Activated CD8-positive, alpha-beta T cell treated with anti-CD3 and anti-CD28 coated beads for 36 hours (primary cell): ENCODE results near the gene PUM2. TPM values are rescaled to one million over a fixed set of nuclear protein-coding genes. Genes with fewer than 3 reads are reported as not detected.
"Not testable (repeated sequence)": the region's sequence is repeated elsewhere in the genome, so short reads cannot be mapped to it uniquely, and the experiment has no call there.

ENCODE experiments used
- ATAC-seq: fragments of 200-7000 bp; cut with Tn5 transposase; one replicate; pipeline ENCODE4 v1.10.0; 2021; ENCODE audit warnings: mild to moderate bottlenecking, moderate library complexity
- CTCF ChIA-PET: fragments of 350-600 bp; sonication (Branson Sonifier 250); formaldehyde crosslinking; loops from one replicate; lab custom pipeline; 2021; ENCODE audit warnings: antibody characterized with exemption; lab: Charles Lee
- POLR2A ChIA-PET: fragments of 350-600 bp; sonication (Branson Sonifier 250); formaldehyde crosslinking; loops from one replicate; lab custom pipeline; 2021; ENCODE audit warnings: antibody characterized with exemption; lab: Charles Lee
- DNase-seq: peaks from one replicate; pipeline ENCODE4 v3.0.0-alpha.2; 2020
- H3K27ac Mint-ChIP-seq: one replicate; pipeline ENCODE4 v1.8.0; 2021; ENCODE audit warnings: mild to moderate bottlenecking, mixed read lengths
- H3K27me3 Mint-ChIP-seq: one replicate; pipeline ENCODE4 v1.8.0; 2021; ENCODE audit warnings: mixed read lengths
- H3K36me3 Mint-ChIP-seq: one replicate; pipeline ENCODE4 v1.8.0; 2021; ENCODE audit warnings: low read depth, mixed read lengths
- H3K4me1 Mint-ChIP-seq: one replicate; pipeline ENCODE4 v1.8.0; 2021; ENCODE audit warnings: low read depth, mixed read lengths
- H3K4me3 Mint-ChIP-seq: one replicate; pipeline ENCODE4 v1.8.0; 2021; ENCODE audit warnings: mild to moderate bottlenecking, moderate library complexity, mixed read lengths
- H3K9me3 Mint-ChIP-seq: one replicate; pipeline ENCODE4 v1.8.0; 2021; ENCODE audit warnings: mixed read lengths
- intact Hi-C: fragments of 100-400 bp; cut with micrococcal nuclease; formaldehyde crosslinking; loops from one replicate; pipeline ENCODE4 v1.10.0; 2022
- total RNA-seq, 2 experiments: library from RNA; stranded (reverse); gene quantifications; one replicate each; pipeline ENCODE4 v1.2.3, GENCODE V29; 2021
- TF ChIP-seq, protein P1 (sequence below): fragments of 200-600 bp; IDR thresholded peaks from one replicate; pipeline ENCODE4 v1.8.0; 2022; ENCODE audit warnings: antibody characterized with exemption, mild to moderate bottlenecking

PUM2 gene
- total RNA-seq, 2 experiments from 2014 or later: 104 TPM

DNA sequence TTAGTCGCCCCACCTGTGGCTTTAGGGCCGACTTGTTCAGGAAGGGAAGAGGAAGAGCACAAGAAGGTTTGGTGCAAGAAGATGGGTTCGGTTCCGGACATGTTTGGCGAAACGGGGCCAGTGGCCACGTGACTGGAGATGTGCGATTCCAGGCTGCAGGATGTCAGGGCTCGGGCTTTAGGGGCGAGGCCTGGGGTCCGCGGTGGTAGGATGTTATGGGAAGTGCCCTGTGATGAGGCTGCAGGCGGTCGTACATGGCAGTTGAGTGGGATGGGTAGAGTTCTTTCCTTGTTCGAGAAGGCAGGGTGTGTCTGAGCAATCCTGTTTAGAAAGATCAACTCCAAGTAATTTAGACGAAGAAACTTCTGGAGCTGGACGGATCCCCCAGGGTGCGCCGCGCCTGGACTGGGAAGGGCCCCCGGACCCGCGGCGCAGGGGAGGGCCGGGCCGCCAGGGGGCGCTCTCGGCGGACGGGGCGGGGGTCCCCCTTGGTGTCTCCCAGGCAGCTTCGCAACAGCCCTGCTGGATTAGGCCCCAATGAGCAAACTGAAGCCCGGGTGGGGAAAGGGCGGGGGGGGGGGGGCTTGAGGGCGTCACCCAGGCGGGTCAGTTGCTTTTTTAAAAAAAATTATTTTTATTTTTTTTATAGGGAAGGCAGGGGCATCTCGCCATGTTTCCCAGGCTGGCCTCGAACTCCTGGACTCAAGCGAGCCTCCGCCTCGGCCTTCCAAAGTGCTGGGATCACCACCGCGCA lies 108.5 kb downstream of the PUM2 start:
- Mint-ChIP-seq H3K4me1 (peaks cover 4% of the 10 kb centered on the region), H3K27me3 (peaks cover 2% of the 10 kb centered on the region), H3K27ac (no peak overlapping the region), H3K4me3 (peak overlapping the region; percentile 47), H3K36me3 (peaks cover 5% of the 10 kb centered on the region), H3K9me3 (no peaks in the 10 kb centered on the region)
- intact Hi-C loops: no loop called here
- DNase-seq (peak; percentile 43), ATAC-seq (peak; percentile 74)
- CTCF ChIA-PET: interaction anchor here (0.5 to 2.2 kb wide), 13 partner anchors 10 to 169 kb away, joined by 3 to 8 read pairs (median 4); partner anchors contain the start of gene SDC1
- TF ChIP-seq, protein P1, sequence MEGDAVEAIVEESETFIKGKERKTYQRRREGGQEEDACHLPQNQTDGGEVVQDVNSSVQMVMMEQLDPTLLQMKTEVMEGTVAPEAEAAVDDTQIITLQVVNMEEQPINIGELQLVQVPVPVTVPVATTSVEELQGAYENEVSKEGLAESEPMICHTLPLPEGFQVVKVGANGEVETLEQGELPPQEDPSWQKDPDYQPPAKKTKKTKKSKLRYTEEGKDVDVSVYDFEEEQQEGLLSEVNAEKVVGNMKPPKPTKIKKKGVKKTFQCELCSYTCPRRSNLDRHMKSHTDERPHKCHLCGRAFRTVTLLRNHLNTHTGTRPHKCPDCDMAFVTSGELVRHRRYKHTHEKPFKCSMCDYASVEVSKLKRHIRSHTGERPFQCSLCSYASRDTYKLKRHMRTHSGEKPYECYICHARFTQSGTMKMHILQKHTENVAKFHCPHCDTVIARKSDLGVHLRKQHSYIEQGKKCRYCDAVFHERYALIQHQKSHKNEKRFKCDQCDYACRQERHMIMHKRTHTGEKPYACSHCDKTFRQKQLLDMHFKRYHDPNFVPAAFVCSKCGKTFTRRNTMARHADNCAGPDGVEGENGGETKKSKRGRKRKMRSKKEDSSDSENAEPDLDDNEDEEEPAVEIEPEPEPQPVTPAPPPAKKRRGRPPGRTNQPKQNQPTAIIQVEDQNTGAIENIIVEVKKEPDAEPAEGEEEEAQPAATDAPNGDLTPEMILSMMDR: peak; percentile 75
- POLR2A ChIA-PET: interaction anchor here (1.1 kb wide), 2 partner anchors 111 to 190 kb away, joined by 3 to 4 read pairs; no protein-coding TSS in a partner anchor

DNA sequence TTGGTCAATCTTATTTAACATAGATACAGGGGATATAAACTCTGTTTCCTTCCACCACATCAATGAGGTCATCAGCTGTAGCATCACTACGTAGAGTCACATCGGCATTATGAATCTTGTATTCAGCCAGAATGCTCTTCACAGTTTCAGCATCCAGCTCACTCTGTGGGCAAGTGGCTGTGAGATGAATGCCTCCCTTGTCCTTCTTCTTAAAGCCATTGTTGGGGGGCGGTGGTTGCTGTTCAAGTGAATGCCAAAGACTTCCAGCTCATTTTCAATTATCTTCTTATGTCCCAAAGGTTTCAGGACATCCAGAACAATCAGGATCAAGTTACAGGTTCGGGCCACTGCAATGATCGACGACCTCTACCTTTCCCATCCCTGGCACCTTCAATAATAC lies 110.4 kb downstream of the PUM2 start:
- ATAC-seq, H3K4me1 Mint-ChIP-seq, H3K36me3 Mint-ChIP-seq, H3K9me3 Mint-ChIP-seq, H3K27me3 Mint-ChIP-seq, H3K4me3 Mint-ChIP-seq, intact Hi-C loops, DNase-seq, H3K27ac Mint-ChIP-seq: not testable (repeated sequence)
- CTCF ChIA-PET: interaction anchor here (2.5 kb wide), 1 partner anchor 15 kb away, joined by 7 read pairs; the partner anchor contains the start of gene SDC1
- POLR2A ChIA-PET: interaction anchor here (1.0 kb wide), 1 partner anchor 23 kb away, joined by 3 read pairs; no protein-coding TSS in a partner anchor

DNA sequence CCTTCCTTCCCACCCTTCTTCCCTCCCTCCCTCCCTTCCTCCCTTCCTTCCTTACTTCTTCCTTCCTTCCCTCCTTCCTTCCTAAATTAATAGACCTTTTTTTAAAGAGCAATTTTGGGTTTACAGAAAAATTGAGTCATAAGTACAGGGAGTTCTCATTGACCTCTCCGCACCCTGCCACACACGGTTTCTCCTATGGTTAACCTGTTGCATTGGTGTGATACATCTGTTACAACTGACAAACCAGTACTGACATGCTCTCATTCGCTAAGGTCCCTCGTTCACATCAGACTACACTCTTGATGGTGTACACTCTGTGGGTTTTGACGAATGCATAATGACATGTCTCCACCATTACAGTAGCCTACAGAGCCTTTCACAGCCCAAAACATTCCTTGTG lies 114.1 kb downstream of the PUM2 start:
- Mint-ChIP-seq H3K4me3 (no peak overlapping the region), H3K27me3 (peaks cover 11% of the 10 kb centered on the region), H3K27ac (no peak overlapping the region), H3K36me3 (no peaks in the 10 kb centered on the region), H3K4me1 (no peaks in the 10 kb centered on the region), H3K9me3 (no peaks in the 10 kb centered on the region)
- ChIA-PET CTCF (interaction anchor here (1.4 kb wide), 1 partner anchor 11 kb away, joined by 4 read pairs; no protein-coding TSS in a partner anchor), POLR2A (no interaction called here)
- TF ChIP-seq, protein P1: no peak
- intact Hi-C loops: no loop called here
- DNase-seq (no peak), ATAC-seq (no peak)

DNA sequence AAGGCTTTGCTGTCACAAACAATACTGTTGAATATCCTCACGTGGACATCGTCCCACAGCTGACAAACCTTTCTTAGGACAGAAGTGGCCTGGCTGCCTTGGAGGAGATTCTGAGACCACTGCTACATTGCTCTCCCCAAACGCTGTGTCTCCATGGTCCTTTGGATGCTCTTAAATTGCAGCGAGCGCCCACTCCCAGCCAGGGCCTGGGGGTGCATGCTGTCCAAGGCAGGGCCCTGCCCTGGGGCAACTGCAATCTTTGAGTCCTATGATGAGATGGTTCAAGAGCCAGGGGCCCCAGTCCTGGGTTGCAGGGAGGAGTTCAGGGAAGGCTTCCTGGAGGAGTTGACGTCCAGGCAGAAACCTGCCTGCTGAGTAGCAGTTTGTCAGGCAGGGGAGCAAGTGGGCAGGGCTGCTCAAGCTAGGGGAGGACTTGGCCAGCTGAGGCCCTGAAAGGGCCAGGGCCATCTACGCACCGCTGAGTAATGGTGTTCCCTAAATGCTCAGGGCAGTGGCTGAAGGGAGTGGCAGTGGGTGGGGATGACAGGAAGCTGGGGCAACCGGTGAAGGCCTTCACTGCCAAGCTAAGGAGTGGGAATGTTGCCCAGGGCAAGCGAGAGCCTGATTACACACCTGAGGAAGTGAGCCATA lies 114.9 kb downstream of the PUM2 start:
- no peak for ATAC-seq
- ChIA-PET POLR2A (interaction anchor here (1.0 kb wide), 1 partner anchor 15 kb away, joined by 3 read pairs; no protein-coding TSS in a partner anchor), CTCF (interaction anchor here (1.1 to 1.8 kb wide), 2 partner anchors 10 to 55 kb away, joined by 3 to 6 read pairs; partner anchors contain the start of gene SDC1)
- intact Hi-C loops: no loop called here
- no peak overlapping the region for H3K4me3 Mint-ChIP-seq
- peaks cover 12% of the 10 kb centered on the region for H3K27me3 Mint-ChIP-seq
- H3K36me3 Mint-ChIP-seq: no peaks in the 10 kb centered on the region
- no peak overlapping the region for H3K27ac Mint-ChIP-seq
- H3K4me1 Mint-ChIP-seq: no peaks in the 10 kb centered on the region
- TF ChIP-seq, protein P1: no peak
- no peaks in the 10 kb centered on the region for H3K9me3 Mint-ChIP-seq
- no peak for DNase-seq

DNA sequence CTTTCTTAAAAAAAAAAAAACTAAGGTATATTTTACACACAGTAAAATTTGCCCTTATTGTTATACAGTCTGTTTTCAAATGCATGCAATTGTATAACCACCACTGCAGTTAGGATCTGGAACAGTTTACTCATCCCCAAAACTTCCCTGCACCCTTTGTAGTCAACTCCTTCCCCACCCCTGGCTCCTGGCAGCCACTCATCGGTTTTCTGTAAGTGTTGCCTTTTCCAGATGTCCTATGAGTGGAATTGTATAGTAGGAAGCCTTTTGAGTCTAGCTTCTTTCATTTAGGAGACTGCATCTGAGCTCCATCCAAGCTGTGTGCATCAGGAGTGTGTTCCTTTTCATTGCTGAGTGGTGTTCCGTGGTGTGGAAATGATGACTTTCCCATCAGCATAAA lies 116.0 kb downstream of the PUM2 start:
- peaks cover 13% of the 10 kb centered on the region for H3K27me3 Mint-ChIP-seq
- intact Hi-C loops, H3K36me3 Mint-ChIP-seq, ATAC-seq, H3K4me1 Mint-ChIP-seq, H3K9me3 Mint-ChIP-seq, DNase-seq, H3K27ac Mint-ChIP-seq, H3K4me3 Mint-ChIP-seq: not testable (repeated sequence)
- CTCF ChIA-PET: interaction anchor here (1.8 kb wide), 1 partner anchor 9 kb away, joined by 6 read pairs; the partner anchor contains the start of gene SDC1
- POLR2A ChIA-PET: interaction anchor here (1.0 kb wide), 1 partner anchor 13 kb away, joined by 3 read pairs; no protein-coding TSS in a partner anchor
